IMR-90 (cell line): Measurements from ENCODE around the gene SEC16A. TPM values are rescaled to one million over a fixed set of nuclear protein-coding genes. Genes with fewer than 3 reads are reported as not detected.

Experiments
- ATAC-seq: fragments of 200-7000 bp; cut with Tn5 transposase; 2 replicates; pipeline ENCODE4 v1.9.1; 2020; ENCODE audit warnings: low read depth, mild to moderate bottlenecking, moderate library complexity
- BruUV-seq: library from RNA; stranded (reverse); fragments of 400-500 nt; replicated peaks from 2 replicates; lab custom pipeline; 2021; lab: Mats Ljungman, UMichigan
- CTCF ChIA-PET: fragments of 300-600 bp; formaldehyde crosslinking; extraction: SDS; loops from one replicate; lab custom pipeline; 2021; ENCODE audit warnings: antibody characterized with exemption; lab: Yijun Ruan, JAX
- POLR2A ChIA-PET: fragments of 300-600 bp; sonication (Branson Sonifier 250); formaldehyde crosslinking; loops from one replicate; lab custom pipeline; 2022; ENCODE audit warnings: antibody characterized with exemption; ENCODE audit not compliant: unreplicated experiment; lab: Charles Lee
- DNase-seq: peaks from one replicate; pipeline ENCODE4 v3.0.0; 2013
- H2AFZ ChIP-seq: replicated peaks from 2 replicates; pipeline ENCODE3; 2013; ENCODE audit warnings: low read length, mild to moderate bottlenecking; ENCODE audit not compliant: poor library complexity
- H2AK5ac ChIP-seq: 2 replicates; pipeline ENCODE4 v1.6.1; 2013; ENCODE audit warnings: low read depth, low read length, inconsistent platforms
- H2AK9ac ChIP-seq: replicated peaks from 2 replicates; pipeline ENCODE3; 2013; ENCODE audit warnings: mild to moderate bottlenecking, low read depth, low read length, moderate library complexity; ENCODE audit not compliant: poor library complexity
- H2BK120ac ChIP-seq: 2 replicates; pipeline ENCODE4 v1.6.1; 2013; ENCODE audit warnings: low read depth, low read length, inconsistent platforms
- H2BK15ac ChIP-seq: 3 replicates; pipeline ENCODE4 v1.6.1; 2013; ENCODE audit warnings: low read depth, low read length, inconsistent platforms
- H2BK20ac ChIP-seq: 2 replicates; pipeline ENCODE4 v1.6.1; 2013; ENCODE audit warnings: low read depth, mild to moderate bottlenecking, inconsistent platforms, low read length, moderate library complexity
- H2BK5ac ChIP-seq: 2 replicates; pipeline ENCODE4 v1.6.1; 2013; ENCODE audit warnings: mild to moderate bottlenecking, low read depth, low read length, inconsistent platforms; ENCODE audit not compliant: poor library complexity, severe bottlenecking
- H3K14ac ChIP-seq: replicated peaks from 2 replicates; pipeline ENCODE4 v1.6.1; 2013; ENCODE audit warnings: low read depth, low read length, inconsistent platforms
- H3K18ac ChIP-seq: 2 replicates; pipeline ENCODE4 v1.6.1; 2013; ENCODE audit warnings: low read depth, low read length, control low read depth
- H3K23ac ChIP-seq: 2 replicates; pipeline ENCODE4 v1.6.1; 2013; ENCODE audit warnings: low read depth, low read length, inconsistent platforms
- H3K27ac ChIP-seq: 2 replicates; pipeline ENCODE4 v1.5.1; 2013; ENCODE audit warnings: mild to moderate bottlenecking, control low read depth, low read length; ENCODE audit not compliant: insufficient read depth
- H3K27me3 ChIP-seq: 2 replicates; pipeline ENCODE4 v1.6.1; 2013; ENCODE audit warnings: low read length; ENCODE audit not compliant: control insufficient read depth, insufficient read depth
- H3K36me3 ChIP-seq: 2 replicates; pipeline ENCODE4 v1.6.1; 2013; ENCODE audit warnings: low read length, mixed read lengths; ENCODE audit not compliant: control insufficient read depth, insufficient read depth
- H3K4ac ChIP-seq: 2 replicates; pipeline ENCODE4 v1.6.1; 2013; ENCODE audit warnings: low read depth, low read length, inconsistent platforms
- H3K4me1 ChIP-seq: 2 replicates; pipeline ENCODE4 v1.6.1; 2013; ENCODE audit warnings: low read length, mixed read lengths; ENCODE audit not compliant: control insufficient read depth, insufficient read depth
- H3K4me2 ChIP-seq: 2 replicates; pipeline ENCODE4 v1.6.1; 2013; ENCODE audit warnings: low read depth, mild to moderate bottlenecking, control low read depth, low read length, moderate library complexity
- H3K4me3 ChIP-seq: 2 replicates; pipeline ENCODE4 v1.5.1; 2013; ENCODE audit warnings: low read depth, mild to moderate bottlenecking, control low read depth, low read length, moderate library complexity; ENCODE audit not compliant: insufficient read depth
- H3K56ac ChIP-seq: 2 replicates; pipeline ENCODE4 v1.6.1; 2013; ENCODE audit warnings: low read length, inconsistent platforms; ENCODE audit not compliant: insufficient read depth; ENCODE audit errors: extremely low read depth
- H3K79me1 ChIP-seq, 2 experiments: 2 replicates each; pipeline ENCODE4 v1.6.1; 2013; ENCODE audit warnings: low read length in 2 of 2, inconsistent platforms in 1 of 2, low read depth in 1 of 2
- H3K9ac ChIP-seq: 2 replicates; pipeline ENCODE4 v1.6.1; 2013; ENCODE audit warnings: low read depth, low read length, control low read depth
- H3K9me1 ChIP-seq: 2 replicates; pipeline ENCODE4 v1.6.1; 2013; ENCODE audit warnings: low read length, inconsistent platforms; ENCODE audit not compliant: insufficient read depth
- H3K9me3 ChIP-seq: 2 replicates; pipeline ENCODE4 v1.6.1; 2013; ENCODE audit warnings: low read length; ENCODE audit not compliant: control insufficient read depth, insufficient read depth
- H4K20me1 ChIP-seq: 2 replicates; pipeline ENCODE4 v1.6.1; 2013; ENCODE audit warnings: low read length, inconsistent platforms; ENCODE audit not compliant: insufficient read depth
- H4K5ac ChIP-seq: 2 replicates; pipeline ENCODE4 v1.6.1; 2013; ENCODE audit warnings: mild to moderate bottlenecking, low read depth, low read length, control low read depth
- H4K8ac ChIP-seq, 2 experiments: 2 replicates each; pipeline ENCODE4 v1.6.1; 2013; ENCODE audit warnings: low read depth in 2 of 2, low read length in 2 of 2, control low read depth in 1 of 2, inconsistent platforms in 1 of 2
- H4K91ac ChIP-seq: 2 replicates; pipeline ENCODE4 v1.6.1; 2013; ENCODE audit warnings: low read depth, low read length, inconsistent platforms; ENCODE audit not compliant: insufficient read depth
- MXI1 ChIP-seq: IDR thresholded peaks from 2 replicates; pipeline ENCODE4 v1.6.1; 2012; ENCODE audit warnings: low read depth, mild to moderate bottlenecking, low read length, moderate library complexity, borderline replicate concordance
- WGBS, 2 experiments: methylation state at CpG; one replicate each; pipeline versions ENCODE4 v1.1.5 to v1.1.7; 2013; ENCODE audit warnings: missing lambda C conversion rate in 2 of 2; ENCODE audit not compliant: insufficient read length in 1 of 2; ENCODE audit errors: extremely low coverage in 2 of 2; 5-methylcytosine and 5-hydroxymethylcytosine counted together
- dilution Hi-C: fragments of 300-500 bp; cut with HindIII; formaldehyde crosslinking; loops from one replicate; pipeline ENCODE4 v1.14.3; 2018; ENCODE audit warnings: low sequenced_read_pairs; ENCODE audit not compliant: unreplicated experiment
- in situ Hi-C: fragments of 300-500 bp; cut with MboI; formaldehyde crosslinking; loops from 3 replicates; pipeline ENCODE4 v1.14.3; 2019; ENCODE audit warnings: low sequenced_read_pairs, inconsistent platforms, mixed read lengths
- intact Hi-C: fragments of 100-400 bp; cut with micrococcal nuclease; formaldehyde crosslinking; loops from 2 replicates; pipeline ENCODE4 v1.10.0; 2022
- polyA plus RNA-seq, 3 experiments: library from polyadenylated mRNA; depleted of rRNA; stranded (reverse); fragments of >200 nt; gene quantifications; 2 replicates each; pipeline ENCODE4 v1.2.3, GENCODE V29; 2012; ENCODE audit warnings: low replicate concordance in 1 of 3
- total RNA-seq: library from RNA; depleted of rRNA; stranded (reverse); fragments of >200 nt; gene quantifications from 2 replicates; pipeline ENCODE4 v1.2.3, GENCODE V29; 2012

The SEC16A gene
- total and polyA plus RNA-seq, 2 of the 4 experiments (the other 2 are of a cell fraction): 12.2 to 48.1 TPM

GRCh38 chr9:136529516-136530460 is 46.9 kb upstream of the SEC16A start:
- no peak overlapping the region for H2AK9ac ChIP-seq
- 82% methylated on average over 6 of the region's 40 CpGs; no CpG with 5 or more reads in 1 of the 2 experiments for WGBS, 2 experiments

More at GRCh38 chr9:136529516-136530460, 46.9 kb upstream of the SEC16A start:
- no peak overlapping the region for H3K4me2 ChIP-seq
- no peak overlapping the region for H3K9ac ChIP-seq
- no peak overlapping the region for H2AFZ ChIP-seq
- no peaks in the 10 kb centered on the region for H3K27me3 ChIP-seq
- no peak overlapping the region for H2AK5ac ChIP-seq
- H3K9me3 ChIP-seq: no peaks in the 10 kb centered on the region
- H3K36me3 ChIP-seq: peaks cover 15% of the 10 kb centered on the region; the same call in 1 of the 2 replicates
- peaks cover 57% of the 10 kb centered on the region for H4K20me1 ChIP-seq
- H3K4me3 ChIP-seq: no peak overlapping the region
- H4K8ac ChIP-seq: no peak overlapping the region
- in situ Hi-C loops (no loop called here), dilution Hi-C loops (no loop called here), intact Hi-C loops (no loop called here)
- H2BK120ac ChIP-seq: no peak overlapping the region
- TF ChIP-seq MXI1: no peak
- no peak overlapping the region for H3K56ac ChIP-seq
- no peak overlapping the region for H3K27ac ChIP-seq
- BruUV-seq: no TSS peak
- H2BK20ac ChIP-seq: no peak overlapping the region
- POLR2A ChIA-PET: no interaction called here
- no peak overlapping the region for H2BK5ac ChIP-seq
- no peak overlapping the region for H3K23ac ChIP-seq
- no peak overlapping the region for H2BK15ac ChIP-seq
- H4K91ac ChIP-seq: no peak overlapping the region
- H4K5ac ChIP-seq: no peak overlapping the region
- H3K4me1 ChIP-seq: peaks cover 2% of the 10 kb centered on the region; the same call in 1 of the 2 replicates
- no peak for DNase-seq
- H3K9me1 ChIP-seq: no peaks in the 10 kb centered on the region
- H3K79me1 ChIP-seq: peaks cover 5 to 43% of the 10 kb centered on the region in 2 experiments; a peak in 3 of 4 replicates
- H3K18ac ChIP-seq: no peak overlapping the region
- CTCF ChIA-PET: no interaction called here
- no peak for ATAC-seq
- no peak overlapping the region for H3K14ac ChIP-seq
- no peak overlapping the region for H3K4ac ChIP-seq
